Tibial artery (tissue), 4 donors: ENCODE measurements around the gene BRD7.
"Not testable (repeated sequence)": the region's sequence is repeated elsewhere in the genome, so short reads cannot be mapped to it uniquely, and the experiment has no call there.

Source experiments
- DNase-seq, 2 donors: peaks; one replicate each; pipeline ENCODE4 v3.0.0-alpha.2; 2019
- H3K27ac ChIP-seq, 2 donors: fragments of 200-600 bp; sonication (generic) in 1 of 2; 1 replicate in 1 of 2; 2 replicates in 1 of 2; pipeline ENCODE4 v1.5.1; 2018 to 2019; ENCODE audit warnings: mild to moderate bottlenecking in 1 of 2
- H3K27me3 ChIP-seq, 2 donors: fragments of 200-600 bp; sonication (generic) in 1 of 2; one replicate each; pipeline versions ENCODE4 v1.5.1 to v1.6.0; 2016 to 2019
- H3K36me3 ChIP-seq, 3 donors: fragments of 200-600 bp; sonication (generic) in 2 of 3; one replicate each; pipeline ENCODE4 v1.5.1; 2016 to 2019; ENCODE audit warnings: mild to moderate bottlenecking in 2 of 3
- H3K4me1 ChIP-seq, 4 donors: fragments of 200-600 bp; sonication (generic) in 2 of 4; 1 replicate in 3 of 4; 2 replicates in 1 of 4; pipeline ENCODE4 v1.5.1; 2016 to 2019
- H3K4me3 ChIP-seq, 2 donors: fragments of 200-600 bp; sonication (generic) in 1 of 2; 1 replicate in 1 of 2; 2 replicates in 1 of 2; pipeline ENCODE4 v1.5.1; 2018 to 2019; ENCODE audit warnings: mild to moderate bottlenecking in 2 of 2
- H3K9me3 ChIP-seq, 3 donors: fragments of 200-600 bp; sonication (generic) in 1 of 3; one replicate each; pipeline ENCODE4 v1.5.1; 2016 to 2019
- CTCF ChIP-seq, 2 experiments: fragments of 200-600 bp in 1 of 2; fragments of 450-650 bp in 1 of 2; IDR thresholded peaks; one replicate each; pipeline ENCODE4 v1.5.1; 2017 to 2019; ENCODE audit warnings: antibody characterized with exemption in 2 of 2, mild to moderate bottlenecking in 1 of 2, moderate library complexity in 1 of 2
- intact Hi-C: fragments of 100-400 bp; cut with DNase I; formaldehyde crosslinking; loops from one replicate; pipeline ENCODE4 v1.15.0; 2023; ENCODE audit warnings: low total_unique reads

BRD7 gene

GRCh38 chr16:50354629-50355456 is 13.9 kb downstream of the BRD7 start:
- intact Hi-C loops: loop anchor here (10.0 kb wide), 2 partner anchors 110 to 140 kb away; no protein-coding TSS in a partner anchor
- Histone ChIP-seq H3K4me1 (peaks cover 0 to 38% (median 10%) of the 10 kb centered on the region in 4 donors), H3K4me3 (no peak overlapping the region), H3K36me3 (peaks cover 19 to 34% (median 23%) of the 10 kb centered on the region in 3 donors), H3K27ac (peak overlapping the region; percentile 63 to 78), H3K9me3 (no peaks in the 10 kb centered on the region), H3K27me3 (no peaks in the 10 kb centered on the region)
- DNase-seq: no peak
- peak; percentile 62 to 74 for TF ChIP-seq CTCF (IDR thresholded peaks at IDR 0.05)

- no peak overlapping the region for H3K4me3 ChIP-seq
- peaks cover 25 to 40% (median 30%) of the 10 kb centered on the region in 3 donors for H3K36me3 ChIP-seq
- TF ChIP-seq CTCF (IDR thresholded peaks at IDR 0.05): no peak
- H3K27me3 ChIP-seq: no peaks in the 10 kb centered on the region
- no peak for DNase-seq
- no peaks in the 10 kb centered on the region for H3K9me3 ChIP-seq
- peak overlapping the region; percentile 63 to 78 for H3K27ac ChIP-seq
- intact Hi-C loops: loop anchor here (10.0 kb wide), 2 partner anchors 109 to 139 kb away; no protein-coding TSS in a partner anchor
- peaks cover 0 to 33% (median 6%) of the 10 kb centered on the region in 4 donors for H3K4me1 ChIP-seq
These were observed 14.7 kb downstream of the BRD7 start for GRCh38 chr16:50354082-50354481.

- H3K27me3 ChIP-seq: no peaks in the 10 kb centered on the region
- no peak overlapping the region for H3K4me3 ChIP-seq
- DNase-seq: no peak
- intact Hi-C loops: loop anchor here (10.0 kb wide), 2 partner anchors 107 to 137 kb away; no protein-coding TSS in a partner anchor
- H3K9me3 ChIP-seq: no peaks in the 10 kb centered on the region
- peaks cover 32 to 40% (median 33%) of the 10 kb centered on the region in 3 donors for H3K36me3 ChIP-seq
- no peak overlapping the region for H3K27ac ChIP-seq
- TF ChIP-seq CTCF (IDR thresholded peaks at IDR 0.05): no peak
- peaks cover 0 to 29% (median 6%) of the 10 kb centered on the region in 4 donors for H3K4me1 ChIP-seq
These were observed 16.8 kb downstream of the BRD7 start for GRCh38 chr16:50351952-50352351.

GRCh38 chr16:50351116-50351515 is 17.7 kb downstream of the BRD7 start:
- intact Hi-C loops: loop anchor here (10.0 kb wide), 2 partner anchors 106 to 136 kb away; no protein-coding TSS in a partner anchor
- peaks cover 32 to 40% (median 33%) of the 10 kb centered on the region in 3 donors for H3K36me3 ChIP-seq

GRCh38 chr16:50345210-50345609 is 23.6 kb downstream of the BRD7 start:
- H3K27me3 ChIP-seq, H3K27ac ChIP-seq, intact Hi-C loops, DNase-seq, H3K9me3 ChIP-seq, H3K4me3 ChIP-seq: not testable (repeated sequence)
- peaks cover 27 to 39% (median 32%) of the 10 kb centered on the region in 3 donors for H3K36me3 ChIP-seq
- peaks cover 0 to 24% (median 13%) of the 10 kb centered on the region in 4 donors for H3K4me1 ChIP-seq

More at GRCh38 chr16:50351116-50351515, 17.7 kb downstream of the BRD7 start:
- H3K4me3 ChIP-seq: no peak overlapping the region
- DNase-seq: no peak
- no peaks in the 10 kb centered on the region for H3K27me3 ChIP-seq
- peaks cover 0 to 27% (median 6%) of the 10 kb centered on the region in 4 donors for H3K4me1 ChIP-seq
- peak overlapping the region in 1 of 2 donors; percentile 22 for H3K27ac ChIP-seq
- H3K9me3 ChIP-seq: no peaks in the 10 kb centered on the region
- no peak for TF ChIP-seq CTCF (IDR thresholded peaks at IDR 0.05)

GRCh38 chr16:50343566-50343965 is 25.2 kb downstream of the BRD7 start:
- Histone ChIP-seq H3K27ac (peak overlapping the region in 1 of 2 donors; percentile 82), H3K36me3 (peaks cover 16 to 33% (median 28%) of the 10 kb centered on the region in 3 donors), H3K4me1 (peaks cover 0 to 40% (median 20%) of the 10 kb centered on the region in 4 donors)
- H3K27me3 ChIP-seq, H3K9me3 ChIP-seq, intact Hi-C loops, H3K4me3 ChIP-seq, DNase-seq: not testable (repeated sequence)
